GM23338 (cell line): ENCODE data around the gene IFI35. TPM values are rescaled to one million over a fixed set of nuclear protein-coding genes. Genes with fewer than 3 reads are reported as not detected.
"Not testable (repeated sequence)": the region's sequence is repeated elsewhere in the genome, so short reads cannot be mapped to it uniquely, and the experiment has no call there.

Experiments
- ATAC-seq: fragments of 200-7000 bp; cut with Tn5 transposase; 3 replicates; pipeline ENCODE4 v1.9.1; 2020
- DNase-seq: peaks from one replicate; pipeline ENCODE4 v3.0.0-alpha.2; 2015; ENCODE audit warnings: low spot score
- H2AFZ ChIP-seq: fragments of 200-600 bp; sonication (generic); 2 replicates; pipeline ENCODE4 v1.8.0; 2016; ENCODE audit warnings: antibody characterized with exemption, mild to moderate bottlenecking, moderate library complexity
- H3F3A ChIP-seq: fragments of 200-600 bp; sonication (generic); replicated peaks from 2 replicates; pipeline ENCODE4 v1.8.0; 2017; ENCODE audit warnings: antibody characterized with exemption, mixed run types, low read depth
- H3K27ac ChIP-seq: fragments of 200-600 bp; sonication (generic); 2 replicates; pipeline ENCODE4 v1.6.1; 2016; ENCODE audit warnings: low read depth
- H3K27me3 ChIP-seq: fragments of 200-600 bp; sonication (generic); 2 replicates; pipeline ENCODE4 v1.8.0; 2016; ENCODE audit warnings: mild to moderate bottlenecking, mixed run types, moderate library complexity; ENCODE audit not compliant: insufficient read depth
- H3K36me3 ChIP-seq: fragments of 200-600 bp; sonication (generic); 2 replicates; pipeline ENCODE4 v1.8.0; 2016; ENCODE audit warnings: mild to moderate bottlenecking; ENCODE audit not compliant: insufficient read depth
- H3K4me1 ChIP-seq: fragments of 200-600 bp; sonication (generic); 2 replicates; pipeline ENCODE4 v1.8.0; 2016; ENCODE audit warnings: mild to moderate bottlenecking, moderate library complexity; ENCODE audit not compliant: insufficient read depth
- H3K4me2 ChIP-seq: fragments of 200-600 bp; sonication (generic); 2 replicates; pipeline ENCODE4 v1.7.1; 2017; ENCODE audit warnings: mixed run types
- H3K4me3 ChIP-seq: fragments of 200-600 bp; sonication (generic); 2 replicates; pipeline ENCODE4 v1.6.1; 2016; ENCODE audit warnings: mixed run types
- H3K79me2 ChIP-seq: fragments of 200-600 bp; sonication (generic); replicated peaks from 2 replicates; pipeline ENCODE4 v1.8.0; 2017; ENCODE audit warnings: mild to moderate bottlenecking; ENCODE audit not compliant: insufficient read depth
- H3K9me2 ChIP-seq: fragments of 200-600 bp; sonication (generic); 2 replicates; pipeline ENCODE4 v1.8.0; 2017; ENCODE audit not compliant: insufficient read depth
- H4K20me1 ChIP-seq: fragments of 200-600 bp; sonication (generic); replicated peaks from 2 replicates; pipeline ENCODE4 v1.8.0; 2017; ENCODE audit warnings: mild to moderate bottlenecking; ENCODE audit not compliant: insufficient read depth
- H3K27ac Mint-ChIP-seq: 2 replicates; pipeline ENCODE4 v1.8.0; 2020; ENCODE audit warnings: inconsistent platforms, mild to moderate bottlenecking, moderate library complexity, mixed read lengths
- H3K27me3 Mint-ChIP-seq: 3 replicates; pipeline ENCODE4 v1.8.0; 2022; ENCODE audit warnings: low read depth, mild to moderate bottlenecking, moderate library complexity, mixed read lengths, inconsistent platforms; ENCODE audit not compliant: insufficient read depth, poor library complexity
- H3K36me3 Mint-ChIP-seq: 3 replicates; pipeline ENCODE4 v1.8.0; 2021; ENCODE audit warnings: low read depth, mild to moderate bottlenecking, inconsistent platforms, moderate library complexity, mixed read lengths
- H3K4me1 Mint-ChIP-seq: 3 replicates; pipeline ENCODE4 v1.8.0; 2020; ENCODE audit warnings: mild to moderate bottlenecking, inconsistent platforms, mixed read lengths
- H3K4me3 Mint-ChIP-seq: 3 replicates; pipeline ENCODE4 v1.8.0; 2021; ENCODE audit warnings: moderate library complexity, mild to moderate bottlenecking, inconsistent platforms, mixed read lengths
- H3K9me3 Mint-ChIP-seq: 3 replicates; pipeline ENCODE4 v1.8.0; 2020; ENCODE audit warnings: moderate library complexity, mild to moderate bottlenecking, inconsistent platforms, mixed read lengths
- CREB1 ChIP-seq: fragments of 250-450 bp; sonication (Bioruptor Pico); IDR thresholded peaks from 2 replicates; pipeline ENCODE4 v1.5.0; 2020; ENCODE audit warnings: low read depth, mild to moderate bottlenecking, moderate library complexity
- CTCF ChIP-seq, 2 experiments: fragments of 200-600 bp in 1 of 2; sonication (generic) in 1 of 2; conservative IDR thresholded peaks; 2 replicates each; pipeline versions ENCODE4 v1.5.1 to v1.6.1; 2016 to 2017; ENCODE audit warnings: antibody characterized with exemption in 2 of 2, low read depth in 2 of 2, mild to moderate bottlenecking in 2 of 2, moderate library complexity in 1 of 2
- ETS1 ChIP-seq: IDR thresholded peaks from 2 replicates; pipeline ENCODE4 v1.6.1; 2016; ENCODE audit warnings: antibody characterized with exemption
- EZH2phosphoT487 ChIP-seq: fragments of 200-600 bp; sonication (generic); IDR thresholded peaks from one replicate; pipeline ENCODE4 v1.8.1; 2018; ENCODE audit warnings: antibody characterized with exemption; ENCODE audit not compliant: unreplicated experiment
- JUNB ChIP-seq: IDR thresholded peaks from one replicate; pipeline ENCODE4 v1.6.1; 2016; ENCODE audit warnings: antibody characterized with exemption; ENCODE audit not compliant: unreplicated experiment
- NANOG ChIP-seq: IDR thresholded peaks from 2 replicates; pipeline ENCODE4 v1.6.1; 2016; ENCODE audit warnings: antibody characterized with exemption, borderline replicate concordance
- POLR2AphosphoS5 ChIP-seq: IDR thresholded peaks from 2 replicates; pipeline ENCODE4 v1.6.1; 2016; ENCODE audit warnings: antibody characterized with exemption, low read depth
- STAT1 ChIP-seq: IDR thresholded peaks from one replicate; pipeline ENCODE4 v1.6.1; 2016; ENCODE audit warnings: antibody characterized with exemption; ENCODE audit not compliant: unreplicated experiment
- ZNF462 ChIP-seq: fragments of 250-450 bp; sonication (Bioruptor Pico); IDR thresholded peaks from 2 replicates; pipeline ENCODE4 v1.5.0; 2020; ENCODE audit warnings: mild to moderate bottlenecking, moderate library complexity
- polyA plus RNA-seq: library from polyadenylated mRNA; unstranded; fragments of >200 nt; fragmentation: Nextera tagmentation; extraction: Ambion mirVana; gene quantifications from 2 replicates; pipeline ENCODE4 v1.2.1, GENCODE V29; 2016
- total RNA-seq: library from RNA; depleted of rRNA; stranded (reverse); fragments of >200 nt; shearing (Covaris generic); gene quantifications from 2 replicates; pipeline ENCODE4 v1.2.3, GENCODE V29; 2014

Gene IFI35
- total and polyA plus RNA-seq, 2 experiments from 2014 or later, result 1.8 to 2.3 TPM

GRCh38 chr17:43000894-43001293 is 5.7 kb upstream of the IFI35 start:
- Mint-ChIP-seq H3K4me3 (0 out of 3 replicates have a peak overlapping the region, but pooled peaks have one; percentile 23), H3K27ac (peak overlapping the region; percentile 56; the same call in 1 of the 2 replicates), H3K36me3 (peaks cover 66% of the 10 kb centered on the region), H3K4me1 (peaks cover 17% of the 10 kb centered on the region), H3K27me3 (peaks cover 31% of the 10 kb centered on the region)
- not testable (repeated sequence) for H2AFZ ChIP-seq, H3K9me2 ChIP-seq, DNase-seq, H3K27me3 ChIP-seq, H3K9me3 Mint-ChIP-seq, H3K4me3 ChIP-seq, H3K4me2 ChIP-seq, ATAC-seq
- Histone ChIP-seq H4K20me1 (peaks cover 37% of the 10 kb centered on the region), H3K27ac (peak overlapping the region; percentile 88), H3K4me1 (peaks cover 13% of the 10 kb centered on the region), H3F3A (peaks cover 69% of the 10 kb centered on the region), H3K79me2 (peaks cover 21% of the 10 kb centered on the region), H3K36me3 (peaks cover 50% of the 10 kb centered on the region)
- peak; percentile 26; the same call in 1 of the 2 replicates for TF ChIP-seq POLR2AphosphoS5

- no peak overlapping the region for H3K4me3 ChIP-seq
- no peak overlapping the region for H3K4me2 ChIP-seq
- Mint-ChIP-seq H3K4me1 (peaks cover 17% of the 10 kb centered on the region), H3K27ac (peak overlapping the region; percentile 42; the same call in 1 of the 2 replicates), H3K9me3 (no peaks in the 10 kb centered on the region), H3K4me3 (no peak overlapping the region), H3K36me3 (peaks cover 62% of the 10 kb centered on the region), H3K27me3 (peaks cover 27% of the 10 kb centered on the region)
- DNase-seq, result peak; percentile 71
- H3K4me1 ChIP-seq, result peaks cover 15% of the 10 kb centered on the region
- no peaks in the 10 kb centered on the region for H3K27me3 ChIP-seq
- peaks cover 63% of the 10 kb centered on the region for H3F3A ChIP-seq
- H3K79me2 ChIP-seq, result peaks cover 18% of the 10 kb centered on the region
- H3K36me3 ChIP-seq, result peaks cover 50% of the 10 kb centered on the region
- H3K9me2 ChIP-seq, result no peaks in the 10 kb centered on the region
- ATAC-seq, result peak; percentile 24
- H4K20me1 ChIP-seq, result peaks cover 37% of the 10 kb centered on the region
- H3K27ac ChIP-seq, result peak overlapping the region; percentile 88
- no peak overlapping the region for H2AFZ ChIP-seq
- TF ChIP-seq EZH2phosphoT487 (no peak), CREB1 (CRISPR knock-in tag) (no peak), POLR2AphosphoS5 (peak; percentile 27; the same call in 1 of the 2 replicates), CTCF (conservative IDR thresholded peaks at IDR 0.05; ENCODE audit: low read depth in 2 of 2) (peak; percentile 13 to 22; a peak in 1 of 4 replicates), ETS1 (no peak), STAT1 (no peak), NANOG (no peak), ZNF462 (no peak), JUNB (no peak)
These were observed 2.9 kb upstream of the IFI35 start for GRCh38 chr17:43003542-43004172.
